NOMO-1 (cell line): ENCODE measurements around the gene IFNLR1.
"Not testable (repeated sequence)": the region's sequence is repeated elsewhere in the genome, so short reads cannot be mapped to it uniquely, and the experiment has no call there.

Experiments used
- DNase-seq, 2 experiments: peaks; one replicate each; lab custom pipeline; 2025; ENCODE audit not compliant: unreplicated experiment in 2 of 2; lab: John Stamatoyannopoulos, UW

The IFNLR1 gene

DNA sequence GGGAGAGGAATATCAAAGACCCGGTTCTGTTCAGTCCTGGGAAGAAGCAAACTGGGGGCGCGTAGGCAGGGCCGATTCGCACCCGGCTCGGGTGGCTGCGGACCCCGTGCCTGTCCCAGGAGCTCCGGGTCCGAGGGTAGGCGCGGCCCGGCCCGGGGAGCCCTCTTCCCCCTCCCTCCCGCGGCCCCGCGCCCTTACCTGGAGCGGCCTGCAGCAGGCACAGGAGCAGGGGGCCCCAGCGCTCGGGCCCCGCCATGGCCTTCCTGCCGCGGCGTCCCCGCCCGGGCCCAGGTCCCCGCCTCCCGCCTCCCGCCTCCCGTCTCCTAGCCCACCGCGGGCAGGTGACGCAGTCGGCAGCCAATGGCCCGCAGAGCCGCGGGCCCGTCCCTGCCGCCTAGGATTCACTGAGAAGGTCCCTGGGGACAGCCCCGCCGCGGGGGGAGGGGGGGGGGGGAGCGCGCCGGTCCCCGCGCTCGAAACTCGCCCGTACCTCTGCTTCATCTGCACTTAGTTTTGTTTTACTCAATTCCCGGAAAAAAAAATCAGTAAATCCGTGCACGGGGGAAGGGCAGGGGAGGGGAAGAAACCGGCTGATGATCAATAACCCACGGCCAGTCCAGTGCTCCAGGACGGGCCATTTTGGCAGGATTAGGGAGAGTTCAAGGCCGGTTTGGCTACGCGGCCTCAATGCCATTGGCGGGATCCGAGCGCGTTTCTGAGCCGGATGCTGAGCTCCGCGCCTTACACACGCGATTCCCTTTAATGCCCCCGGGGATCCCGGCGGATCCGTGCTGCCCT is at the start of gene IFNLR1:
Gene IFNLR1 (minus strand): TSS at position 297 of the 798 bp plus-strand sequence. CDS start 41 bp downstream, at position 256.
- DNase-seq: peak; percentile 47 to 66

DNA sequence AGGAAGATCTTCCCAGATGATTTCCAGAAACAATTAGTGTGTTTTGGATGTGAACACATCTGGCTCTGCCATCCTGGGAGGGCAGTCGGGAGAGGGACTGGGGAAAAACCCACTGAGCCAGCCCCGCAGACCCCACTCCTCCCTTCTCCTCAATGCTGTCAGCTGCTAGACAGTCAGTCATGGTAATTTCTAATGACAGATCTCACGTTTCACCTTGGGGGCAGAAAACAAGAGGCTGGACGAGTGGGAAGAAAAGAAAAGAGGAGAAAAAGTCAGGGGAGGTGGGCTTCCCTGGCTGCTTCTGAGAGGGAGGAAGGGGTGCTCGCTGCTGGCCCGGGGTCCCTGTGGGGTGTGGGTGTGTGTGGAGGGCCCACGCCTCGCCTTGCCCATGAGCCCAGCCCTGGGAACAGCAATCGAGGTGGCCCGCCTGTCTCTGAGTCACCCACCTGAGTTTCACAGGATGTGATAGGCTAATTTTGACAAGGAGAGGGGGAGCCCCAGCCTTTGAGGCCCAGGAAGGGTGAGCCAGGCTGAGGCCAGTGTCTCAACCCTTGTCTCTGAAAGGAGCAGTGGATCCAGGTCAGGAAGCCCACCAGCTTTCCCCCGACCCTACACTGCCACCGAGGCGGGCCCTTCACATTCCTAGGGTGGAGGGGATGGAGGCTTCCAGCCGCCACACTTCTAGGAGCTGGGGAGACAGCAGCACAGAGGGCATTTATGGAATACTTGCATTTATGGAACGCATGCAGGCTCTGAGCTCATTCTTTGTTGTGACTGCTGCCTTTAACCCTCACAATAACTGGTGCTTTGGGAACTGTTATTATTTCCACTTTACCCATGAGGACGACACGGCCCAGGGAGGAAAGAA is 49.1 kb upstream of the IFNLR1 start:
- no peak for DNase-seq

DNA sequence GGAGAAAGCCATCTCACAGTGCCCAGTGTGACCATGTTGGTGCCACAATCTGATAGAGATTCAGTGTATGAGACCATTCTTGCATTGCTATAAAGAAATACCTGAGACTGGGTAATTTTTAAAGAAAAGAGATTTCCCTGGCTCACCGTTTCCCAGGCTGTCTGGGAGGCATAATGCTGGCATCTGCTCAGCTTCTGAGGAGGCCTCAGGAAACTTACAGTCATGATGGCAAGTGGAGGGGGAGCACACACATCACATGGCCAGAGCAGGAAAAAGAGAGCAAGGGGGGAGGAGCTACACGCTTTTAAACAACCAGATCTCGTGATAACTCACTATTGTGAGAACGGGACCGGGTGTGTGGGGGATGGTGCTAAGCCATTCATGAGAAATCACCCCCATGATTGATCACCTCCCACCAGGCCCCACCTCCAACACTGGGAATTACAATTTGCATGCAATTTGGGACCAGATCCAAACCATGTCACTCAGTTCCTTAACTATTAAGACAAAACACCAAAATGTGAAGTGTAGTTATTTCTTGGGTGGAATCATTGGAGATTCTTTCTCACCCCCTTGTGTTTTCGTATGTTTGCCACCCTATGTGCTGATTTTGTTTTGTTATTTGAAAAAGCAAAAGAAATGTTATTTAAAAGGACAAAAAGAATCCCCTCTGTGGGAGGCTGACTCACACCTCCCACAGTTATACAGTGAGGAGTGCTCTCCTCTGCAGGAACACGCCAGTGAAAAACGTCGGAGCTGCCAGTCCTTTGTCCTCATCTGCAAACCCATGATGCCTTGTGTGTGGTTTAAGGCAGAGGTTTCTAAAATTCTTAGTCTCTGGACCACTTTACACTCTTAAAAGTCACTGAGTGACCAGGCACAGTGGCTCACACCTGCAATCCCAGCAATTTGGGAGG is 46.9 kb upstream of the IFNLR1 start:
- DNase-seq: no peak

DNA sequence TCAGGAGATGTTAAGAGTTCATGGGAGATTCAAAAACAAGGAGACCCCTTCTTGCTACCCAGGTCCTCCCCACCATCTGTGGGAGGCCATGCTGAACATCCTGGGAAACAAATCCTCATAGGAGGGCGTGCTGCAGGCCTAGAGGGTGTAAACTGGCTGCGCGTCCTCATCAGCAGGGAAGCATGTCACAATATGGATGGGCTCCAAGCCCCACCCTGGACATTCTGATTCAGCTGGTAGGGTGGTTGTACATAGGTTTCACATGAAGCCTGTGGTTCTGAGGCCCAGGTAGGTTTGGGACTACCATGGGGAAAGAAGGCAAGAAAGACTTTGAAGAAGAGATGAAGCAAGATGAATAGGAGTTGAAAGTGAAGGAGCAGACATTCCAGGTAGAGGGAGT is 44.6 kb upstream of the IFNLR1 start:
- DNase-seq: no peak

DNA sequence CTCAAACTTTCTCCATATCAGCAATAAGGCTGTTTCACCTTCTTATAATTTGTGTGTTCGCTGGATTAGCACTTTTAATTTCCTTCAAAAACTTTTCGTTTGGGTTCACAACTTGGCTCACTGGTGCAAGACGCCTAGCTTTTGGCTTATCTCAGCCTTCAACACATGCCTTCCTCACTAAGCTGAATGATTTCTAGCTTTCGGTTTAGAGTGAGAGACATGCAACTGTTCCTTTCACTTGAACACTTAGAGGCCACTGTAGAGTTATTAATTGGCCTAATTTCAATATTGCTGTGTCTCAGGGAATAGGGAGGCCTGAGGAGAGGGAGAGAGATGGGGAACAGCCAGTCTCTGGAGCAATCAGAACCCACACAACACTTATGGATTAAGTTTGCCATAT is 41.2 kb upstream of the IFNLR1 start:
- DNase-seq: no peak

DNA sequence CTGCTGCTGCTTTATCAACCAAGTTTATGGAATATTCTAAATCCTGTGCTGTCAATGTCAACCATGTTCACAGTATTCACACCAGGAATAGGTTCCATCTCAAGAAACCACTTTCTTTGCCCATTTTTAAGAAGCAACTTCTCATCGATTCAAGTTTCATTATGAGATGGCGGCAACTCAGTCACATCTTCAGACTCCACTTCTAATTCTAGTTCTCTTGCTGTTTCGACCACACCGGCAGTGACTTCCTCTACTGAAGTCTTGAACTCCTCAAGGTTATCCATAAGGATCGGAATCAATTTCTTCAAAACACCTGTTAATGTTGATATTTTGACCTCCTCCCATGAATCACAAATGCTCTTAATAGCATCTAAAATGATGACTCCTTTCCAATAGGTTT is 39.7 kb upstream of the IFNLR1 start:
- no peak for DNase-seq

DNA sequence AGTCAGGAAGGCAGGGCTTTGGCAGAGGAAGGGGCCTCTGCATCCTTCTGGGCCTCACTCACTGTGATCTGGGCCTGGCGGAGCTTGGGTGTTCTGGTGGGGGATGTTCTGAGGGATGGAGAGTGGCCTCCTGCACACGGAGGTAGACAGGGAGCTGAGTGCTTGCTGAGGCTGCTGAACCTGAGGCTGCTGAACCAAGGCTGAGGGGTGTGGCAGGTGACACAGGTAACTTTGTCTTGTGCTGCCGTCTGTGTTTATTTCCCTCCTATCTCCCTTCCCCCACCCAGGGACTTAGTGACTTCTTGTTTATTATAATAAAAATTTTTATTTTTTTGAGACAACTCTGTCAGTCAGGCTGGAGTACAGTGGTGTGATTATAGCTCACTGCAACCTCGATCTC is 37.7 kb upstream of the IFNLR1 start:
- DNase-seq: no peak

DNA sequence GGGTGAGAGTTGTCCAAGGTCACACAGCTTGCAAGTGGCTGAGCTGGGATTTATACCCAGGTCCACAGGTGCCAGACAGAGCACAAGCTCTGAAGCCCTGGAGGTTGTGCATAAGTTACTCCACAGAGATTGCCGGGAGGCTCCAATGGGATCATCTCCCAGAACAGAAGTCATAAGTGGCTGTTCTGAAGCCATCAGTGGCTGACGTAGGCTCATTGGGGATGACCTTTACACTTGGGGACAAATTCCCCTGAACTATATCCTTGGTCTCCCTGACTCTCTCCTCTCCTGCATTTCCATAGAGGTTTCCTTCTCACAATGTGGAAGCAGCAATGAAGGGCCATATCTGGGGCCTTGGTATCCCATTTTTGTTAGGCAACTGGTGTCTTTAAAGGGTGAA is 37.0 kb upstream of the IFNLR1 start:
- DNase-seq: no peak

DNA sequence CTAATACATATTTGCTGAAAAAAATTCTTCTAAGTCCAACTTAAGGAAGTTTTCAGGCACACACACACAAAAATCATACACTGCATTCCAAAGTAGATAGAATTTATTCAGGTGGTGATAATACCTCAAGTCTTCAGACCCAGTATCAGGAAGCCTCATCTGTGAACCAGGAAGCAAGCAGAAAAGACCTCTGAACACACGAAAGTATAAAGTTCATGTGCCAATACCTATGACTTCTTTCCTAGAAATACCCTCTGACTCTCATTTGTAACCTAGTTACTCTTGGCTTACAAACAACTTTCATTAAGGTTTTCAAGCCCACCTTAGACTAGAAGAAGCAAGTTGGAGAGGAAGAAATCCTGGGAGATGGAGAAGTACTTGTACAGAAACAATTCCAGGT is 35.7 kb upstream of the IFNLR1 start:
- no peak for DNase-seq

DNA sequence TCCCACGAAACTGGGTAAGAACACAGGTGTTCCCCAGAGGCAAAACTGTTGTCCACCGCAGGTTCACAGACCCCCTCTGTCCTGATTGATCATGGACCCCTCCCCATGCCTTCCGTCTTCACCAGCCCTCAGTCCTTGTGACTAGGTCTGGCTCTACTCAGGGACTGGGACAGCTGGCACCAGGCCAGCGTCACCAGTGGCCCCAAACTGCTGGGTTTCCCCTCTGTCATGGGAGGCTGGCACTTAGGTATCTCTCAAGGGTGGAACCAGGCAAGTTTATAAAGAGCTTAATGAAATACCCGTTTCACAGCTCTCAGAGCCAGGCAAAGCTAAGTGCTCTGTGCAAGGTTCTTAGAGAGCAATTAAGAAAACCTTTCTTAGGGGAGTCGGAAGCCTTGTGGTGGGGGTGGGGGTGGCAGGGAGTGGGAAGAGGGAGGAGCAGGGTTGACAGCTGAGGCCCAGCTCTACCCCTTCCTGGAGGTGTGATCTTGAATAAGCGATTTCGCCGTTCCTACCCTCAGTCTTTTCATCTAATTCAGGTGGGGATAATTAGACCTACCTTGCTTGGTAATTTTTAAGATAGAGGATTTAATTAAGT is 35.0 kb upstream of the IFNLR1 start:
- DNase-seq: no peak

DNA sequence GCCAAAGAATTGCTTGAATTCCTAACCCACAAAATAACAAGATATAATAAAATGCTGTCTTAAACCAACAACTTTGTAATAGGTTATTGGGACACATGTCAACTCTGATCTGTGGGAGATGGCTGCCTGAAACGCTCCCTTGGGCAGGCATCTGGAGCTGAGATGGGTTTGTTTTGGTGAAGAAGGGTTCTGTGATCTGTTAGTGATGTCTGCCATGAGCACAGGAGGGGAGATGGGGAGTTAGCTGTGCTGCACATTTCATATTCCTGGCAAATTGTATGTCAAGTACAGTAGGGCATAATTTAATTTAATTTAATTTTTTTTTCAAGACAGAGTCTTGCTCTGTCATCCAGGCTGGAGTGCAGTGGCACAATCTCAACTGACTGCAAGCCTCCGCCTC is 34.2 kb upstream of the IFNLR1 start:
- no peak for DNase-seq

DNA sequence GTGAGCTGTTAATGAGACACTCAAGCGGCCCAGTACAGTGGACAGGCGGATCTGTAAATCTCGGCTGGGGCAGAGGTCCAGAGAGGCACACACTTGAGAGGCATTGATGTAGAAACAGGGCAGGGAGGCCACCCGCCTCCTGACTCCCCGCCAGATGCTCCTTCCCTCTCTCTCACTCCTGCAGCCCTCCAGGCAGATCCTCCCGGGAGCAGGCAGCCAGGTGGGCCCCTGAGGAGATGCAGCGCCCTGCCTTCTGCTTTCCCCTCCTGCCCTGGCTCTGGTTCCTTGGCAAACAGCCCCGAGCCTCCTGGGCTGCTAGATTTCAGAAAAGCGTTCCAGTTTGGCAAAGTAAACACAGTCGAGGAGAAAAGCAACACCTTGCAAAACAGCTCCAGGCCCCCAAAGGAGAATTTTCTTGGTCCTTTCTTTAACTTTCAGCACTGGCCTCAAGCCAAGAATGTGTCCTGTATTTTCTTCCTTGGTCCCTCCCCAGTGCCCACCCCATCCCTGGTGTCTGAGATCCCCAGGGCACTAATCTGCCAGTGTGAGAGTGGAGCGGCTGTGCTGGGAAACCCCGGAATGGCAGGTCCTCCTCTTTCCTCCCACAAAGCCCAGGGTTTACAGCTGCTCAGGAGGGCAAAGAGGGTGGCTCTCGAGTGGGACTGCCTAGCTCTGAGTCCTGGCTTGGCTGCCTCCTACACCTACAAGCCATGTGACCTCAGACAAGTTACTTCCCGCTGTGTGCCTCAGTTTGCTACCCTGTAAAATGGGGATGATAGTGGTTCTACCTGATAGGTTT is 29.4 kb upstream of the IFNLR1 start:
- no peak for DNase-seq

DNA sequence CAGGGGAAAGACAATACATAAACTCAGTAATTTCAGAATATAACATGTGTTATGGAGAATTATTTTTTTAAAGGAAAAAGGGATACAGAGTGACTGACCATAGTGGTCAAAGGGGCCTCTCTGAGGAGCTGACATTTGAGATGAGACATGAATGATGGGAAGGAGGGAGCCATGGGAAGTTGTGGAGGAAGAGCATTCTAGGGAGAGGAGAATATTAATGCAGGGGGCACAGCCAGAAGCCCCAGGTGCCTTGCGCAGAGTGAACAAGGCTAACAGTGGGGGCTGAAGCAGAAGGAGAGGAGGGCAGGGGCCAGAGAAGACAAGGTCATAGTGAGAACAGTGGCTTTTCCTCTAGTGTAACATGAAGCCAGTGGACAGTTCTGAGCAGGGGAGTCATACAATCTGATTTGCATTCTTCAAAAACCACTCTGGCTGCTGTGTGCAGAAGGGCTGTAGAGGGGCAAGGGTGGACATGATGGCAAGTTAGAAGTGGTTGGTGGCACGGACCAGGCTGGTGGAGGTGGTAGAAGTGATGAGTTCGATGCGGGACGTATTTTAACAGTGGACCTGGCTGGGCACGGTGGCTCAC is 28.2 kb upstream of the IFNLR1 start:
- no peak for DNase-seq

DNA sequence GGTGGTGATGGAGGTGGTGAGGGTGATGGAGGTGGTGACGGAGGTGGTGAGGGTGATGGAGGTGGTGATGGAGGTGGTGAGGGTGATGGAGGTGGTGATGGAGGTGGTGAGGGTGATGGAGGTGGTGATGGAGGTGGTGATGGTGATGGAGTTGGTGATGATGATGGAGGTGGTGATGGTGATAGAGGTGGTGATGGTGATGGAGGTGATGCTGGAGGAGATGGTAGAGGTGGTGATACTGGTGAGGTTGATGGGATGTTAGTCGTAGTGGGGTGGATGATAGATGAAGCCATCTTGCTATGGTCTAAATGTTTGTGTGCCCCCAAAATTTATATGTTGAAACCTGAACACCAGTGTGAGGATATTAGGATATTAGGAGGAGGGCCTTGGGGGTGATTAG is 25.3 kb upstream of the IFNLR1 start:
- DNase-seq: no peak

DNA sequence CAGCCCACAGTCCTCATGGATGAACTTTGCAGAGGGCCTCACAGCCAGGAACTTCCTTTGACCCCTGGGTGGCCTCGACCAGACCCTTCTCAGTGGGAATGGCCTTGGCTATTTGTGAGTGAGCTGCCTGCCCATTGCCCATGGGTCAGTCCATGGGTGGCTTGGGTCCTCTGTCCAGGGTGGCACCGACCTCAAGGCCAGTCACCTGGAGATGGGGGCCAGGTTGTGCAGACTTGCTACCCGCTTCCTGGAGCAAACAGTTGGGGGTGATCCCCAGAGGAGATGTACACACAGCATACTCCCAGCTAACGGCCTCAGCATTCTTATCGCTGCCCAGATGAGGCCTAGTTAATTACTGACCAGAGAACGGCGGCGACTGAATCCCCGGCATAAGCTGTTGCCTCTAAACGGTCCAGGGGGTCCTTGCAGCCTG is 23.1 kb upstream of the IFNLR1 start:
- DNase-seq: no peak

DNA sequence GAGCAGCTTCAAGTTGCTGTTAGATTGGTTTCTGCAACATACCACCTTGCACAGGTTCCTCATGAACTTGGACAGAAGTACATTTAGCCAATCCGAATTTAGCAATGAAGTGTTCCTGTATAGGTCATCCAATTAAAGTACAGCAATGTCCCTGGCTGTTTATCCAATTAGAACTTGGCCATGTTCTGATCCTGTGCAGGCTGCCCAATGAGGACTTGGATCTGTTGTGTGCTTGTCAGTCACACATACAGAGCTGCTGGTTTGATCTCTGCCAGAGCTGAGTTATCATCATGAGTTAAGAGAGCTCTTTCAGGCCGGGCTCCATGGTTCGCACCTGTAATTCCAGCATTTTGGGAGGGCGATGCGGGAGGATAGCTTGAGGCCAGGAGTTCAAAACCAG is 22.0 kb upstream of the IFNLR1 start:
- DNase-seq: no peak

DNA sequence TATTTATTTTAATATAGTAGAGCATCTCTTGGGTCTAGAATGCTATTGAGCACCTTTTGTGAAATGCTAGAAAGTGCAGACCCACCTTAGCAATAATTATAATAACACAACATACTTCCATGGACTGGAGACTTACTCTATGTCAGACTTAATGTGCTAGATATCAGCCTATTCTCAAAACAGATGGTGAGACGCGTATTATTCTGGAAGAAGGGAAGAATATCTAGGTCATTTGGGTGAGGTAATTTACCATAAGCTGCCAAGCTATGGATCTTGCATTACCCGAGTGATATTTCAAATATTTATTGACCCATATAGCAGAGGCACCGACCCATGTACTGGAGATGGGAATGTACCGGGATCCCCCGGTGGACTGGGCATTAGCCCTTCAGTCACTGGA is 20.6 kb upstream of the IFNLR1 start:
- no peak for DNase-seq

DNA sequence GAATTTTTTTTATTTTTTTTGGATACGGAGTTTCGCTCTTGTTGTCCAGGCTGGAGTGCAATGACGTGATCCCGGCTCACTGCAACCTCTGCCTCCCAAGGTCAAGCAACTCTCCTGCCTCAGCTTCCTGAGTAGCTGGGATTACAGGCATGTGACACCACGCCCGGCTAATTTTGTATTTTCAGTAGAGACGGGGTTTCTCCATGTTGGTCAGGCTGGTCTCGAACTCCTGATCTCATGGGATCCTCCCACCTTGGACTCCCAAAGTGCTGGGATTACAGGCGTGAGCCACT is 20.3 kb upstream of the IFNLR1 start:
- not testable (repeated sequence) for DNase-seq

DNA sequence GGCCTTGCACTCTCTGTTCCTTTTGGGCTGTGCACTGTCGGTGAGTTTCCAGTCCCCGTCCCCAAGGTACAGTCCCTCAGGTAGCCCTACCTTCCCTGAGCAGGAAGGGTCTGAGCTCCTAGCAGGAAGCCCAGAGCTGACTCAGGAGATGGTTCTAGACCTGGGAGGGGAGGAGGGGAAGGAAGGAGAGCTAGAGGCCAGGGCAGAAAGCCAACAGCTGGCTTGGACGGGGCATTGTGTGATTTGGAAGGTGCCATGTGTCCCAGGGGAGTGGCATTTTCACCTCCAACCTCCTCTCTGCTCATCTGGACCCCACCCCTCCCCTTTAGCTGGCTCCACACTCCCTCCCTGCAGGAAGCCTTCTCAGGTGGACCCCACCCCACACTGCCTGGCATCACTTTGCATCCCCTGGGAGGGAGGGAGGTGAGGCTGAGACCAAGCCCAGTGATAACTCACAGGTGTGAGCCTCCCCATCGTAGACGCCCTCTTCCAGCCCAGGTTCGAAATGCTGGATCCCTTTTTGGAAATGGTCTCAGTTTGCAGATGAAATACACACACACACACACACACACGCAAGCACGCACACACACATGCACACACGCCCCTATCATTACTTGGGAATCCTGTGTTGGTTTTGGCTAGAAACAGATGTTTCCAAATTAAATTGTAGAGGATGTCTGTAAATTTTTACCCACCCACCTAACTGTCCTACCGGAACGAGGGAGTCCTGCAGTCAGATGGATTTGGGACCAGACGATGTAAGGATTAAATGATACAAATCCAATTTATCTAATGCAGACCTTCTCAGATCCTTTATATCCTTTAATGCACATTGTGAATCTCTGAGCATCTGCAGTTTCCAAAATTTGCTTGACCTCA is 19.7 kb upstream of the IFNLR1 start:
- DNase-seq: no peak
